Epidermal melanocyte (primary cell): ENCODE data around the gene LTV1.
"Not testable (repeated sequence)": the region's sequence is repeated elsewhere in the genome, so short reads cannot be mapped to it uniquely, and the experiment has no call there.

Experiments
- DNase-seq: peaks from one replicate; pipeline ENCODE4 v3.0.0; 2011; ENCODE audit warnings: low spot score; ENCODE audit not compliant: insufficient read length

LTV1 gene, protein sequence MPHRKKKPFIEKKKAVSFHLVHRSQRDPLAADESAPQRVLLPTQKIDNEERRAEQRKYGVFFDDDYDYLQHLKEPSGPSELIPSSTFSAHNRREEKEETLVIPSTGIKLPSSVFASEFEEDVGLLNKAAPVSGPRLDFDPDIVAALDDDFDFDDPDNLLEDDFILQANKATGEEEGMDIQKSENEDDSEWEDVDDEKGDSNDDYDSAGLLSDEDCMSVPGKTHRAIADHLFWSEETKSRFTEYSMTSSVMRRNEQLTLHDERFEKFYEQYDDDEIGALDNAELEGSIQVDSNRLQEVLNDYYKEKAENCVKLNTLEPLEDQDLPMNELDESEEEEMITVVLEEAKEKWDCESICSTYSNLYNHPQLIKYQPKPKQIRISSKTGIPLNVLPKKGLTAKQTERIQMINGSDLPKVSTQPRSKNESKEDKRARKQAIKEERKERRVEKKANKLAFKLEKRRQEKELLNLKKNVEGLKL

GRCh38 chr6:143842902-143843676 is at the start of gene LTV1:
Gene LTV1 (plus strand): TSS chr6:143843338. CDS start chr6:143843478, 140 bp downstream.
- DNase-seq = peak; percentile 92

DNA sequence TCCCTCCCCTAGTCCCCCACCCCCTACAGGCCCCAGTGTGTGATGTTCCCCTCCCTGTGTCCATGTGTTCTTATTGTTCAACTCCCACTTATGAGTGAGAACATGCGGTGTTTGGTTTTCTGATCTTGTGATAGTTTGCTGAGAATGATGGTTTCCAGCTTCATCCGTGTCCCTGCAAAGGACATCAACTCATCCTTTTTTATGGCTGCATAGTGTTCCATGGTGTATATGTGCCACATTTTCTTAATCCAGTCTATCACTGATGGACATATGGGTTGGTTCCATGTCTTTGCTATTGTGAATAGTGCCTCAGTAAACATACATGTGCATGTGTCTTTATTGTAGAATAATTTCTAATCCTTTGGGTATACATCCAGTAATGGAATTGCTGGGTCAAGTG is 46.6 kb upstream of the LTV1 start:
- DNase-seq = not testable (repeated sequence)

- not testable (repeated sequence) for DNase-seq
These were observed 44.7 kb upstream of the LTV1 start for GRCh38 chr6:143798487-143798886.

GRCh38 chr6:143802833-143803565 is 40.1 kb upstream of the LTV1 start:
- DNase-seq = no peak

DNA sequence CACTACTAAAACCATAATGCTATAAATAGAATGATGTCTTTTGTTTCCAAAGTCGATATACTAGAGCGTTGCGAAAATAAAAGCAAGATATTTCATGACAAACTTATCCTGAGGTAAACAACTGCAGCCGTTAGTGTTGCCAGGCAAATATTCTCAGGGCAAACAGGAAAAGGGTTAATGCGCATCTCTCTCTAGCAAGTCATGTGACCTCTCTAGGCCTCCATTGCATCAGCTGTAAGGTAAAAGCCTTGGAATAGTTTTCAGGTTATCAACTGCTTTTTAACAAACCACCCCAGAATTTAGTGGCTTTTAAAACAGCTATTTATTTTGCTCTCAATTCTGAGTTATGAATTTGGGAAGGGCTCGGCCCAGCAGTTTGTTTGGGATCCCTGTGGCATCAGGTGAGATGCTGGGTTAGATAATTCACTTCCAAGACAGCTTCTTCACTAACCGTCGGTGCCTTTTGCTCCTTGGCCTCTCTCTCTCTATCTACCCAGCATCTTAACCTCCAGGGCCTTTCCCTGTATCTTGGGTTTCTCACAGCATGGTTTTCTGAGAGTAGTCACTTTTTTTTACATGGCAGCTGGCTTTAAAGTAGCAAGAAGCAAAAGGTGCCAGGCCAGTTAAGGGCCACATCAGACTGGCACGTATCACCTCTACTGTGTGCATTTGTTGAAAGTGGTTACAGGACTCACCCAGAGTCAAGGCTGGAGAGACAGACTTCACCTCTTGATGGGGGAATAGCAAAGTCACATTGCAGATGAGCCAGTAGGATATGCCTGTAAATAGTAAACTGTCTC is 39.2 kb upstream of the LTV1 start:
- DNase-seq = no peak

GRCh38 chr6:143804835-143805239 is 38.3 kb upstream of the LTV1 start:
- no peak for DNase-seq

- DNase-seq = no peak
These were observed 36.6 kb upstream of the LTV1 start for GRCh38 chr6:143806282-143807102.

DNA sequence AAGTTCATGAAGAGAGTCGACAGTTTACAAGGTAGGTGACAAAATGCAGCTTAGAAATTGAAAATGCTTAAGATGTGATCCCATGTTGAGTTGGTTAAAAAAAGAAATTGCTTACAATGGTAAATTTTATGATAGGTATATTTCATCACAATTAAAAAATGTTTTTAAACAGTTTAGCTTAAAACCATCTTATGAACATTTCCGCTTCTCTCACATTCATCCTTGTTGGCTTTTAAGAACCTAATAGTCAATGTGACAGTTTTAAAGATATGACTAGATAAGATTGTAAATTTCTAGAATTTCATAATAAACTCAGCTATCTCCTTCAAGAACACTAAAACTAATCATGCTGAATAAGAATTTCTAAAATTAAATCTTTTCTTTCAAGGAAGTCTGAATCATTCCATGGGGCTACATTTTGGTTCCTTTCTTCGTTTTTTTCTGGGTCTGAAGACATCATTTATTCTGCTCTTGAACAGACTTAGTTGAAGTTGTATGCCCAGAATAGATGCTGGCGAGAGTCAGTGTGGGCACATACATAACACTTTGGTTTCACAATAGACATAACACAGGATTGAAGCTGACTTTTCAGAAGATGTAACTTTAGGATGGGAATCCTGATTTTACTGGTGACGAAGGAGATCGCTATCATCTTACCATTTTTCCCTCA is 35.9 kb upstream of the LTV1 start:
- DNase-seq = no peak

- DNase-seq = no peak
These were observed 32.4 kb upstream of the LTV1 start for GRCh38 chr6:143810745-143811144.

DNA sequence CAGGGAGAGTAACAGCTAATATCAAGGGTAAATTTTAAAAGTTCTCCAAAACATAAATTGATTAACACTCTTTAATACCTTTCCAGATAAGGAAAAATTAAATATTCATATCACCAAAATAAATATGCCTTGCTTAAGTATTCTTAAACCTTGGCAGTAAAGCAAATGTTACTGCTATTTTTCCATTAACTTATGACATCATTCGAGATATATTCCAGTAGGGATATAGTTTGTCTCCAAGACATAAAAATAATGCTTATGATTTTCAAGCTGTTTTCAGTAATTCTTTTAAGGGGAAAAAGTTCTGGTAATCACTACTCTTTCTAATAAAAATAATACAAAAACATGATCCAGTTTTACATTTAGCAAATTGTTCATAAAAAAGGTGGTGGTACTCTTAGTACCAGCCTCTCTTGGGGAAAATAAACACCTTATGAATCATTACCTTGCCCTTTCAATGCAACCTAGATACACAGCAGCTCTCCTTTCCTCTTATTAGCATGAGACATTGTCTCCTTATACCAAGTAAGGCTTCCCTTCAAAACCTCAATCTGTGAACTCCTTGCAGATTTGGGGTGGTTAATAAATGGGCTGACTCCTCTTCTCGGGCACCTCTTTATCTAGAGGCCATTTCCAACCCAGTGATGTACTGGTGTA is 31.5 kb upstream of the LTV1 start:
- no peak for DNase-seq

GRCh38 chr6:143817621-143818020 is 25.5 kb upstream of the LTV1 start:
- DNase-seq = no peak

DNA sequence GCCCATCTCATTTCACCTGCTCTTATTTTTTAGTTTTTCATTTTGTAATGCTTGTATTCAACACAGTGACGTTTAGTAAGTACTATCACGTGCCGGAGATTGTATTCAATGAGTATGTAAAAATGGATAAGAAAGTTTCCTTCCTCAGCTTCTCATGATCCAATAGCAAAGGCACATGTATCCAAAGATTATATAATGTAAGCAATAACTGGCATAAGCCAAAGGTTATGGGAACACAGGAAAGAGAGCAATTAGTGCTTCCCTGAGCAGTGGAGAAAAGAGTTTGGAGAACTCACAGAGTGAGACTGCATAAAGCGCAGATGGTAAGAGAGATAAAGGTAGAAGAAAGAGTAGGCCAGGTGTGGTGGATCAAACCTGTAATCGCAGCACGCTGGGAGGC is 21.8 kb upstream of the LTV1 start:
- DNase-seq = no peak

GRCh38 chr6:143822584-143823024 is 20.5 kb upstream of the LTV1 start:
- no peak for DNase-seq

DNA sequence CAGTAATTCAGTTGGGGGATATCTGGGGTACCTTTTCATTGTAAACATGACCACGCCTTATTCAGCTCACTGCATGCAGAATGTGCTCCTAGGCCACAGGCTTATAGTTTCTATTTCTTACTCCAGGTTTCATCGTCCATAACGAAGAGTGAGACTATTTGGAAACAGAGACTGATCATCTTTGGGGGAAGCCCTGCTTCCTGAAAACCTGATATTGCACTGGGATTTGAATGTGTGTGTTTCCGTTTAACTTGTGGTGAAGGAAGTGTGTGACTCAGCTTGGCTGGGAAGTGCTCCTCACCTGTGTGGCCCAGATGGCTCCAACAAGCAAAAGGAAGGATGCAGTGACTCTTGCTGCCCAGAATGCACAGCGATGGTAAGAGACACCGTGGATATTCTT is 19.6 kb upstream of the LTV1 start:
- no peak for DNase-seq

DNA sequence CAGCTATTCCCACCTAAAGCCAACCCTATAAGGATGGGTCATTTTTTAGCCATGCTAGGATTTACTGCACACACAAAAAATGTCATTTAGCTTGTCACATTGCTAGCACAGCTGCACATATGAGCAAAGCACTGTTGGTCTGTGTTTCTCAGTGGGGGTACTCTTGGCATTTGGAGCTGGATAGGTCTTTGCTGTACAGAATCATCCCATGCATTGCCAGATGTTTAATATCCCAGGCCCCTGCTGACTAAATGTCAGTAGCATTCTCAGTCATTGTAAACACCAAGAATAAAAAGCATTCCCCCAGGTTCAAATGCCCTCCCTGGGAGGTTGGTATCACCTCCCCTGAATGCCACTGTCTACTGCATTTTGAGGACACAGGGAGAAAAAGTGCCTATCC is 14.6 kb upstream of the LTV1 start:
- no peak for DNase-seq

- DNase-seq = no peak
These were observed 7.0 kb upstream of the LTV1 start for GRCh38 chr6:143836150-143836549.

DNA sequence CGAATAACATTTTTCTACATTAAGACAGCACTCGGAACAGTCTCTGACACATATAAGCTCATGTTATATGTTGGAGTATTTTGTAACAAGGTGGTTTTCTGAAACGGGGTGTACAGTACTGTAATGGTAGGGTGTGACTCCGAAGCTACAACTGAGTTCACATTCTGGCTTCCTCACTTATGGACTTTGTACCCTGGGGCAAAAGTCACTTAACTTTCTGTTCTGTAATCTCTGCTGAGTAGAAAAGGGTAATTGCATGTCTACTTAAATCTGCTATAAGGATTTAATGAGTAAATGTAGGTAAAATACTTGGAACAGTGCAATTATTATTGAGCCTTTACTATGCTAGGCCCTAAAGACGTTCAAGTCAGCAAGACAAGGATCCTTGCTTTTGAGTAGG is 4.7 kb upstream of the LTV1 start:
- no peak for DNase-seq

DNA sequence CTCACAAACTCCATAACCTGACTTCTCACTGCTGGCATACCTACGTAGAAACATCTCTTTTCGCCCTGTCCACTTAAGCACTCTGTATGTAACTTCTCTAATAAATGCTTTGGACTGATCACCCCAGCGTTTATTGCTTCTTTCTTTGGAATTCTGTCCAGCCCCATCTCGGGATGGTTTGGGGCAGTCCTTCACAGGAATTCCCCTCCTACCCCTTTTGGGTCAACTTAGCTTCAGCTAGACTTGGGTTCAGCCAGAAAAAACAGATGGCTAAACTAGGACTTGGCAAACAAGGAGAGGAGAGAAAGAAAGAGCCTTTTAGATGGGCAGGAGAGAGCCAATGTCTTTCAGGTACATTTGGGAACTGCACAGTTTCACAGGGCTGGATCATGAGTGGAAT is 3.9 kb upstream of the LTV1 start:
- DNase-seq = no peak
